GM06990 (cell line): Measurements from ENCODE around the gene RUFY3.

ENCODE experiments used
- DNase-seq: peaks from one replicate; pipeline ENCODE4 v3.0.0-alpha.2; 2011; ENCODE audit not compliant: insufficient read length; ENCODE audit errors: extremely low read depth
- H3K27me3 ChIP-seq: replicated peaks from 2 replicates; pipeline ENCODE4 v1.6.0; 2011; ENCODE audit warnings: low read length; ENCODE audit not compliant: control insufficient read depth, insufficient read depth
- H3K36me3 ChIP-seq: 2 replicates; pipeline ENCODE4 v1.5.1; 2011; ENCODE audit warnings: low read length; ENCODE audit not compliant: control insufficient read depth, insufficient read depth
- H3K4me3 ChIP-seq: replicated peaks from 2 replicates; pipeline ENCODE4 v1.5.1; 2011; ENCODE audit warnings: low read depth, mild to moderate bottlenecking, control low read depth, low read length
- TF ChIP-seq, protein P1 (sequence below): IDR thresholded peaks from 2 replicates; pipeline ENCODE4 v1.5.1; 2011; ENCODE audit warnings: low read length, control low read depth, mild to moderate bottlenecking, inconsistent platforms; ENCODE audit not compliant: insufficient read depth, poor library complexity, severe bottlenecking

The RUFY3 gene

DNA sequence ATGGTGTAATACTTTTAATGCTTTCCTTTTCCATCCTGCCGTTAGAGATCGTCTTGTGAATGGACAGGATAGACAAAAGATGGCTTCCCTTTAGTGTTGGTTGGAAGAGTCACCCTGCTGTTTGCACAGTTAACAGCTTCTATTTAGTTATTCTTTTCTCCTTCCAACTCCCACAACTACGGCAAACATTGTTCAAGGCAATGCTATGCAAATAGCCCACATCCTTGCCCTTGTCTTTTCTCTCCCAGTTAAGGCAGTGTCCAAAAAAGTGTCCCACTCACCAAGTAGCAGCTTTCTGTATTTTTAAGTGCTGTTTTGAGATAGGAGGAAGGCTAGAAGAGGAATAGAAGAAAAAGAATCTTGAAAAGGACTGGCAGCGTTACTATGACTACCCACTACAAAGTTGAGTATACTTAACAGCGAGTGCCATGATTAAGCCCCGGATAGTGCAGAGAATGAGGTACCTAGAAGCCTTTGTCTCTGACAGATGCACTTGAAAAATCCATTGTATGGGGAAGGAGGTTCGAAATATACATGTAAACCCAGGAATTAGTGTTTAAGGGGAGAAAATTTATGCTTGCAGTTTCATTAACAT is 12.1 kb upstream of the RUFY3 start:
- TF ChIP-seq, protein P1, sequence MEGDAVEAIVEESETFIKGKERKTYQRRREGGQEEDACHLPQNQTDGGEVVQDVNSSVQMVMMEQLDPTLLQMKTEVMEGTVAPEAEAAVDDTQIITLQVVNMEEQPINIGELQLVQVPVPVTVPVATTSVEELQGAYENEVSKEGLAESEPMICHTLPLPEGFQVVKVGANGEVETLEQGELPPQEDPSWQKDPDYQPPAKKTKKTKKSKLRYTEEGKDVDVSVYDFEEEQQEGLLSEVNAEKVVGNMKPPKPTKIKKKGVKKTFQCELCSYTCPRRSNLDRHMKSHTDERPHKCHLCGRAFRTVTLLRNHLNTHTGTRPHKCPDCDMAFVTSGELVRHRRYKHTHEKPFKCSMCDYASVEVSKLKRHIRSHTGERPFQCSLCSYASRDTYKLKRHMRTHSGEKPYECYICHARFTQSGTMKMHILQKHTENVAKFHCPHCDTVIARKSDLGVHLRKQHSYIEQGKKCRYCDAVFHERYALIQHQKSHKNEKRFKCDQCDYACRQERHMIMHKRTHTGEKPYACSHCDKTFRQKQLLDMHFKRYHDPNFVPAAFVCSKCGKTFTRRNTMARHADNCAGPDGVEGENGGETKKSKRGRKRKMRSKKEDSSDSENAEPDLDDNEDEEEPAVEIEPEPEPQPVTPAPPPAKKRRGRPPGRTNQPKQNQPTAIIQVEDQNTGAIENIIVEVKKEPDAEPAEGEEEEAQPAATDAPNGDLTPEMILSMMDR, result no peak

GRCh38 chr4:70711599-70711998 is 10.2 kb upstream of the RUFY3 start:
- TF ChIP-seq, protein P1, result no peak
- Histone ChIP-seq H3K27me3 (no peaks in the 10 kb centered on the region), H3K4me3 (no peak overlapping the region), H3K36me3 (no peaks in the 10 kb centered on the region)
- DNase-seq, result no peak

More for the DNA sequence above, 12.1 kb upstream of the RUFY3 start:
- DNase-seq, result no peak
- Histone ChIP-seq H3K4me3 (no peak overlapping the region), H3K27me3 (no peaks in the 10 kb centered on the region), H3K36me3 (no peaks in the 10 kb centered on the region)

GRCh38 chr4:70712150-70712549 is 9.6 kb upstream of the RUFY3 start:
- H3K4me3 ChIP-seq, result no peak overlapping the region

DNA sequence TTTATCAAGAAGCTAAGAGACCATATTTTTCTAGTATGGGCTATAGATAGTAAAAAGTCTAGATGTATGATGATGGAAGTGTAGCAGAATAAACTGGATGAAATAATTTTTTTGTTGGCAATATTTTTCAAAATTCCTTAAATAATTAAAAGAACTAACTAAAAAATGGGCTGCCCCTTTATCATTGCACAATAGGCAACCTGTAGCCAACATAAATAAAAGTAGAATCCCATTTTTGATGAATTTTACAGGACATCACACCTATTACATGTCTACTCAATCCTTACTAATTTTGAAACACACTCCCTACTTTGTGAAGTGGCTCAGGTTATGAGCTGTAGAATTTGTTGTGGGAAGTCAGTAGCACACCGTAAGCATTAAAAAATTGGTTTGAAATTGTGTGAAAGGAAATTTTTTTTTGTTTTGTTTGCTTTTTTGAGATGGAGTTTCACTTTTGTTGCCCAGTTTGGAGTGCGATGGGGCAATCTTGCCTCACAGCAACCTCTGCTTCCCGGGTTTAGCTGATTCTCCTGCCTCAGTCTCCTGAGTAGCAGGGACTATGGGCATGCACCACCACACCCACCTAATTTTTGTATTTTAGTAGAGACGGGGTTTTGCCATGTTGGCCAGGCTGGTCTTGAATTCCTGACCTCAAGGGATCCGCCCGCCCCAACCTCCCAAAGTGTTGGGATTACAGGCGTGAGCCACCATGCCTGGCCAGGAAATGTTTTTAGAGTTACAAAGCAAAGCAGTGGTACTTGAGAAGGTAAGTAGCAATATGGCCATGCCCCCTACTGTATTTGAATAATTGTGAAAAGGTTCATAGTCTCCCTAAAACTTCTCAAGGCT is 8.9 kb upstream of the RUFY3 start:
- H3K27me3 ChIP-seq, result no peaks in the 10 kb centered on the region
- TF ChIP-seq, protein P1, result no peak
- DNase-seq, result no peak
- H3K36me3 ChIP-seq, result no peaks in the 10 kb centered on the region
- H3K4me3 ChIP-seq, result no peak overlapping the region

More at GRCh38 chr4:70712150-70712549, 9.6 kb upstream of the RUFY3 start:
- H3K36me3 ChIP-seq, result no peaks in the 10 kb centered on the region
- no peak for DNase-seq
- TF ChIP-seq, protein P1, result no peak
- no peaks in the 10 kb centered on the region for H3K27me3 ChIP-seq

DNA sequence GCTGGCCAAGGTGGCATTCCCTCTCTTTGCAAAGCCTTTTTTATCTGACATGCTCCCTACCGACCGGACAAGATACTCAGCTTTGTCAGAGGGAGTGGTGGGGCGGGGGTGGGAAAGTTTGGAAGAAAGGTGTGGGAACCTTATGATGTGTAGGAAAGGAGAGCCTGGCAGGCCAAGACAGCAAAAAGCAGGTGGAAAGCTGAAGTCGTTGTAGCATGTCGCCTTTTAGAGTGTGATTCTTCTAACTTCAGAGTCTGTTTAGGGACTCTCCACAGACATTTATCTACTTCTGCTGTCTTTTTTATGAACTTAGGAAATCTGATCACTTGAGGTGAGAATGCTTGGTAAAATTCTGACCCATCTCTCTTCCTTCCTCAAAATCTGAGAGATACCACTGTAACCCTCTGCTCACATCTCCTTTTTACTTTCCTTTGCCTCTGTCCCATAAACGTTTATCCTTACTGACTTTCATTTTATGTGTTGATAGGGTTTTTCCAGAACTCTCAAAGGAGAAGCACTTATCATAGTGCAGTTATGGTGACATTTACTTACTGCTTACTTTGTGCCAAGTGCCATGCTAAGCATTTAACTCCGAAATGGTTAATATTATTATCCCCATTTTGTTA is 8.2 kb upstream of the RUFY3 start:
- Histone ChIP-seq H3K27me3 (no peaks in the 10 kb centered on the region), H3K4me3 (peak overlapping the region; percentile 32), H3K36me3 (no peaks in the 10 kb centered on the region)
- DNase-seq, result no peak
- TF ChIP-seq, protein P1, result no peak
